Activated CD4-positive, alpha-beta T cell treated with anti-CD3 and anti-CD28 coated beads, Interleukin-2, Interleukin-6, amounts not matched to agents 100 ng/mL and 50 ng/mL, durations not matched to agents 16 hours and 8 hours (primary cell): ENCODE results near the gene TMEM132E.

Source experiments
- DNase-seq: peaks from one replicate; pipeline ENCODE4 v3.0.0-alpha.2; 2020

The TMEM132E gene

GRCh38 chr17:34637041-34637547, 57.7 kb downstream of the TMEM132E start:
- DNase-seq, result no peak

DNA sequence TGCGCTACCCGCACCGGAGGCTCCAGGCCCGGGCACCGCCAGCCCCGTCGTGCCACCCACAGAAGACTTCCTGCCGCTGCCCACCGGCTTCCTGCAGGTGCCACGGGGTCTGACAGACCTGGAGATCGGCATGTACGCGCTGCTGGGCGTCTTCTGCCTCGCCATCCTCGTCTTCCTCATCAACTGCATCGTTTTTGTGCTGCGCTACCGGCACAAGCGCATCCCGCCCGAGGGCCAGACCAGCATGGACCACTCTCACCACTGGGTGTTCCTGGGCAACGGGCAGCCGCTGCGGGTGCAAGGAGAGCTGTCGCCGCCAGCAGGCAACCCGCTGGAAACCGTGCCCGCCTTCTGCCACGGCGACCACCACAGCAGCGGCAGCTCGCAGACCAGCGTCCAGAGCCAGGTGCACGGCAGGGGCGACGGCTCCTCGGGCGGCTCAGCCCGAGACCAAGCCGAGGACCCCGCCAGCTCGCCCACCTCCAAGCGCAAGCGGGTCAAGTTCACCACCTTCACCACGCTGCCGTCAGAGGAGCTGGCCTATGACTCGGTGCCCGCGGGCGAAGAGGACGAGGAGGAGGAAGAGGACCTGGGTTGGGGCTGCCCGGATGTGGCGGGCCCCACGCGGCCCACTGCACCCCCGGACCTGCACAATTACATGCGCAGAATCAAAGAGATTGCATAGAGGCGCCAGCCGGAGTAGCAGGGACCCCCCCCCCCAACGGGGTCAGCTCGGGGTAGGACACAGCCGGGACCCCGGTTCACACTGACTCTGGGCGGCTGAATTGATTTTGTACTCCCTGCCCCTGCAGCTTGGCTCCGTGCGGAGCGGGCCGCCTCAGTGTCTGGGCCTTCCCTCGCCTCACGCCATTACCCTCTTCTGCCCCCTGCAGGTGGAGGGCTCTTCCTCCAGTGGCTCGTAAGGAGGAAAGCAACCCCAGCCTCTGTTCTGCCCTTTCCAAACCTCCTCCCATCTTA, 58.5 kb downstream of the TMEM132E start:
- DNase-seq, result peak; percentile 88

DNA sequence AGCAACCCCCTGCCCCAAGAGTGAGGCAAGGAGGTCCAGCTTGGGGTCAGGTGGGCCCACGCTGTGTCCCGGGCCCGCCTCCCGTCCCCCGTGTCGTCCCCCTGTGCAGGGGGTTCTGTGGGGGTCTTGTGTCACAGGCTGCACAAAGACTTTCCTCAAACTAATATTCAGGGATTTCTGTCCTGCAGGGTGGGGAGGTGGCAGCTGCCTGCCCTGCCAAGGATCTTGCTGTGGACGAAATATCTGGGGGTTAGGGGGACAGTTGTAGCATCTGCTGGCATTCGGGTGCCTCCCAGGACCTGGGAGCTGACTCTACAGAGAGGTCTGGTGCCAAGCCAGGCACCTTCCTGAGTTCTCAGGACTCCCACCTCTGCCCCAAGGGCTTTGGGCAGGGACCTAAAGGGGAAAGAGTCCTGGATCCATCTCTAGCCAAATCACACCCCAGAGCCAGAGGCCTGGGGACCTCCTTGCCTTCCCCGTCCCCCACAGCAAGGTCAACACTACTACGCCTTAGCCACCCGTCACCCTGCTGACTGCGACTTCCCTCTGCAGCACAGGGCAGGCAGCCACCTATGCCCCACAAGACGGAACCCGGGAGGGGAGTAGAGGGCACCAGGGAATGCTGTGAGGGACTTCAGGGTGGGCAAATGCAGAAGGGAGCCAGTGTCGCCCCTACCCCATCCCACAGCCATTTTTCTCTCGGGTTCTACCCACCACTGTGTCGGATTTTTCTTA, 59.3 kb downstream of the TMEM132E start:
- DNase-seq, result no peak

DNA sequence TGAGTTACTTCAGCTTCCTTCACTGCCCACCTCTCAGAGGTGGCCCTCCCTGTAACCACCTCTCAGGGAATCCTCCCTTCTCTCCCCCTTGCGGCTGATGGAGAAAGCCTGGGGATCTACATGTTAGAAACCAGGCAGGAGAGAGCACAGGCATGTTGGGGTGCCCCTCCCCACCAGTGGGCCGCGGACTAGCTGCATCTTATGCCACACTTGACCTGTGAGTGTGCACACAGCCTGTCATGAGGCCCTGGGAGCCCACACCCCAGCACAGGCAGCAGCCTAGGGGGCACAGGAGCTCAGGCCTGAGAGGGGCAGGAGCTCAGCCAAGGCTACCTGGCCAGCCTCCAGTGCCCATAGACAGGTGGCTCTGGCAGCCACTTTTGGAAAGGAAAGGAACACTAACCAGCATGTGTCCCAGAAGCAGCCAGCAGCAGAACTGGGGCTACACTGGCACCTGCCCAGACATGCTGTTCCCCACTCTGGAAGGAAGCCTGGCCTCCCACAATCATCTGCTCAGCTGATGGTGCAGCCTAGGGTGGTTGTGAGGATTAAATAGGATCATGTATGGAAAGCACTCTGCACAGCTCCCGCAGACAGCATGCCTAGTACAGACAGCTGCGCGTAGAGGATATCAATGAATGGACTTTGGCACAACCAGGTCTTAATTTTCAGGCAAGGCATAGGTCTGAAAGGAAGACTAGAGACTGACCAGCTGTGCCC, 60.5 kb downstream of the TMEM132E start:
- DNase-seq, result no peak

DNA sequence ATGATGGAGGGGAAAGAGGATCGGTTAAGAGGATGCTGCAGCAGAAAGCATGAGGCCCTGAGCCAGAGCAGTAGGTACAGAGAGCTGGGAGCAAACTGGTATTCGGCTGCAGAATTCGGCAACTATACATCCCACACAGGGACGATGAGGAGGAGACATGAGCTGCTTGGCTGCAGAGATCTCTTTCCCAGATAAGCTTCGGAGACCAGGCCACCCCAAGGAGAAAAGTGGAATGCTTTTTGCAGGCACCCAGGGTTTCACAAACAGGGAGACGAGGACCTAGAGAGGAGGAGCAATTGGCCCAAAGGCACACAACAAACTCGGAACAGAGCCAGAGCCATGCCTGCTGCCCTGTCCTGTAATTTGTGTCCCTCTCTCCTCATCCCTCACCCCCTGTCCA, 62.0 kb downstream of the TMEM132E start:
- no peak for DNase-seq

- DNase-seq, result no peak
Measured at GRCh38 chr17:34644941-34645550, 65.7 kb downstream of the TMEM132E start.

DNA sequence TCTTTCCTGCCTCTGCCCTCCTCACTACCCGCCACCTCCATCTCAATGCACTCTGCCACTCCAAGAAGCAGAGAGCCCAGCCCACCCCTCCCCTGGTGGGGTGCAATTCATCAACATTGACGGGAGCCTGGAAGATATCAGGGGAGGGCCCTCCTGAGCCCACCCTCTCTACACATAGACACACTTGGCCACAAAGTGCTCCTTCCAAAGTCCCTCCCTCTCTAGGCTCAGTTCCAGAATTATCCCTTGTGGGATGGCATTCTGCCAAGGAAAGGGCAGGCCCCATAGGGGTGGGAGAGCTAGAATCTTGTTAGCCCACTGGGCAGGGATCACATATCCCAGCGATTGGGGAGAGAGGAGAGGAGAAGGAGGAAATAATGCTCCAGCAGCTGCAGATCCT, 66.2 kb downstream of the TMEM132E start:
- DNase-seq, result no peak

DNA sequence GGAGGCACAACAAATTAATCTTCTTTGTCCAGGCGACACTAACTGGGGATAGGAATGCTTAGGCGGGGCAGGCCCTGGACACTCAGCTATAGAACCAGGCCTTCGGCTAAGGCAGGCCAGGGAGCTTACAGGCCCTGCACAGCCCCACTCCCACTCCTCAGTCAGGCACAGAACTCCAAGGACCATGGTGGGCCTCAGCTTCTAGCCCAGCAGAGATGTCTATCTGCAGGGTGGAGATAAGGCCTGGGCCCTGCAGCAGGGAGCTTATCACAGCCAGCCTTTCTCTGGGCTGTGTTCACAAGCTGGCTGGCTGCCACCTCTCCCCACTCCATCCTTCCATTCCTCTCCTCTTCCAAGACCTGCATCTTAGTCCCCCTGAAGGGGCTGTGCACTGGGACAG, 68.1 kb downstream of the TMEM132E start:
- DNase-seq, result no peak

GRCh38 chr17:34650051-34650750, 70.8 kb downstream of the TMEM132E start:
- DNase-seq, result no peak

DNA sequence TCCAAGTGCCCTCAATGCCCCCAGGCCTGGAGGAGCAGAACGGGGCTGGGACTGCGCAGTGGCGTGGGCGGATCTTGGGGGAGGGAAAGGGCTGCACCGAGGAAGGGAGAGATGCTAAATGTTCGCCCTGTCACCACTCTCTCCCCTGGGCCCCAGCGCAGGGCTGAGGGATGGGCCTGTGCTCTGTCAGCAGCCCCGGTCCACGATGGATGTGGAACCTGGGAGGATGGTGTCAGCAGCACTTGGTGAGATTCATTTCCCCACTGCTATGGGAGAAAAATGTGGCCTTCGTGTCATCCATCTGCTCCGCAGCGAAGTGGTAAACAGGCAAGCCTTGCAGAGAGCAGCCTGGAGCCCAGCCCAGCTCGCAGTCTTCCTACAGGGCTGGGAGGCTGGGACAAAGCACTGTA, 72.0 kb downstream of the TMEM132E start:
- DNase-seq, result no peak

- no peak for DNase-seq
Measured at GRCh38 chr17:34652021-34652555, 72.7 kb downstream of the TMEM132E start.

DNA sequence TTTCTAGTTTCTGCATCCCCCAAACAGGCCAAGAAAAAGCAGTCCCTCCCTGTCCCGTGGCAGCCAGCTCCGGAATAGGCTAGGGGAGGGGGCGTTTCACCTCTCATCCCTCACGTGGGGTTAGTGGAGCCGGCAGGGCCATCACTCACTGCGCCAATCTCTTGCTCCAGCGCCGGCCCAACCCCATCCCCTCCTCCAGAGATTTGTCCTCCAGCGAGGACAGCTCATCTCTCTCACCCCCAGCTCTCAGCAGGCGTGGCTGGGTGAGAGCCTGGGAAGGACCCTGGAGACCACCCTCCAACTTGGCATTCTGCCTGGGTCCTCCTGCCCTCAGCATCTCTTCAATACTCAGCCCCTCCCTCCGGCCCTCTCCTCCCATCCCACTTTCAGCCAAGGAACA, 74.1 kb downstream of the TMEM132E start:
- DNase-seq, result no peak

DNA sequence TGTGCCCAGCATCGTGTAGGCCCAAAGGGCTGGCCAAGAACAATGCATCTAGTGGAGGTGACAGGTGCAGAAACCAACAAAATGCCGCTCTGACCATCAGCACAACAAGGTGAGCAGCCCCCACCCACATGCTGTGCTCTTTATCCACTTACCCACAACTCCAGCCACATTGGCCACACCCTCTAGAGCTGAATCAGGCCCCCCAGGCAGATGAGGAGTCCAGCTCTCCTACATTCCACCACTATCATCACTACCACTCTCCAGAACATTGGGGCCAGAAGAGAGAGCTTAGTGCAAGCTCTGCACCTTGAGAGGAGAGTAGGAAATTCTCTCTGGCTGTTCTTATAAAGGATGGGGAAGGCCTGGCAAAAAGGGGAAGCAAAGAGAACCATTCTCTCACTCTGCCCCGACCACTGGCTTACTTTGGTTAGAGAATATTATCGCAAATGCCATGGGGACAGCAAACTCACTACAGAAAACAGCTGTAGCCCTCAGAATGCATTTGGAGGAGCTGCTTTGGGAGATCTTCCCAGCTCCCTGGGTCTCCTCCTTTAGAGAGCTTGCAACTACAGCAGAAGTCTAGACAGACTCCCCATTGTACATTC, 75.0 kb downstream of the TMEM132E start:
- no peak for DNase-seq

- no peak for DNase-seq
Measured at GRCh38 chr17:34654881-34655276, 75.5 kb downstream of the TMEM132E start.

GRCh38 chr17:34656801-34657200, 77.4 kb downstream of the TMEM132E start:
- no peak for DNase-seq

DNA sequence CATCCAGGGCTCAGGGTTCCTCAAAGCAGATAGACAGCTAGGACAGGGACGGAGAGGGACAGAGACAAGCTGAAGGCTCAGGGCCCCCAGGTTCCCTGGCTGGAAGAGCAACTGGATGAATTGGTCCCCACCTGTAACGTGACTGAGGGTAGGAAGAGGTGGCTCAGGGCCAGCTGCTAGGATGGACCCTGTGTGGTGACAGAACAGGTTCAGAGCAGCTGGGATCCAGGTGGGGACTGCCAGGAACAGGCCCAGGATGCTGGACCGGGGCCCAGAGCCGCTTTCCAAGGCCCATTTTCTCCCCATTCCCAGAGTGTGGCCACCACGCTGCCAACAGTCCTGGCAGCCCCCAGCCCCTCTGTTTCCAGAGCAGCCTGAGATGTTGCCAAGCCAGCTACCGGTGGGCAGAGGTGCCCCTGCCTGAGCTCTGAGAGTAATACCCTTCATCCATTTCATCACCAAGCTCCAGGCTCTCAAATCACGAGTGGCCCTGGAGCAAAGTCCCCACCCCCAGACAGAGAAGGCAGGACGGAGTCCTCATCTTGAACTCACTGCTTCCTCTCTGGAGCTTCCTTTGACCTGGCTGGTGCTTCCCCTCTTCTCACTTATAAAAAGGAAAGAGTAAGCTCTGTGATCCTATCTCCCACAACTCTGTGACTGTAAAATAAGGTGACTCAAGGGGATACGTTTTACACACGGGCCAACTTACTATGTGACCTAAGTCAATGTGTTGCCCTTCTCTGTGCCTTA, 79.6 kb downstream of the TMEM132E start:
- no peak for DNase-seq

GRCh38 chr17:34663714-34664113, 84.3 kb downstream of the TMEM132E start:
- DNase-seq, result no peak

DNA sequence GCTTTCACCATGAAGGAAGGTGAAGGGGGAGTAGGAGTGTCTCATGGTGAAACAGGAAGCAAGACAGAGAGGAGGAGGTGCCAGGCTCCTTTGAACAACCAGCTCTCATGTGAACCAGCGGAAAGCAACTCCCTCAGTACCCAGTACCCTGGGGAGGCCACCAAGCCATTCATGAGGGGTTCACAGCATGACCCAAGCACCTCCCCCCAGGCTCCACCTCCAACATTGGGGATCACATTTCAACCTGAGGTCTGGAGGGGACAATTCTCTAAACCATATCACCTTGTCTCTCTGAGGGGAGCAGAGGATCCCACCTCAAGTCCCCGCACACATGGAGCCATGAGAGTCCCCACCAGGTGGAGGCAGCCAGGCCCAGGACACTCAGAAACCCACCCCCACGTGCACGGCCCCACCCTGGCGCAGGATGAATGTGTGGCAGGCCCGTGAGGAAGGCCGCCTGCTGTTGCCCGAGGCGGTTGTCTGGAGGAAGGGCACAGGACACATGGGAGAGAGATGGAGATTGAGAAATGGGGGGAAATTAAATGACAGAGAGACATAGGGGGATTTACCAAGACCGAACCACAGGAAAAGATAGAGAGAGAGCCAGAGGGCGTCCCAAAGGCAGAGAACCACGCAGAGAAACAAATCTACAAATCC, 85.9 kb downstream of the TMEM132E start:
- DNase-seq, result no peak

DNA sequence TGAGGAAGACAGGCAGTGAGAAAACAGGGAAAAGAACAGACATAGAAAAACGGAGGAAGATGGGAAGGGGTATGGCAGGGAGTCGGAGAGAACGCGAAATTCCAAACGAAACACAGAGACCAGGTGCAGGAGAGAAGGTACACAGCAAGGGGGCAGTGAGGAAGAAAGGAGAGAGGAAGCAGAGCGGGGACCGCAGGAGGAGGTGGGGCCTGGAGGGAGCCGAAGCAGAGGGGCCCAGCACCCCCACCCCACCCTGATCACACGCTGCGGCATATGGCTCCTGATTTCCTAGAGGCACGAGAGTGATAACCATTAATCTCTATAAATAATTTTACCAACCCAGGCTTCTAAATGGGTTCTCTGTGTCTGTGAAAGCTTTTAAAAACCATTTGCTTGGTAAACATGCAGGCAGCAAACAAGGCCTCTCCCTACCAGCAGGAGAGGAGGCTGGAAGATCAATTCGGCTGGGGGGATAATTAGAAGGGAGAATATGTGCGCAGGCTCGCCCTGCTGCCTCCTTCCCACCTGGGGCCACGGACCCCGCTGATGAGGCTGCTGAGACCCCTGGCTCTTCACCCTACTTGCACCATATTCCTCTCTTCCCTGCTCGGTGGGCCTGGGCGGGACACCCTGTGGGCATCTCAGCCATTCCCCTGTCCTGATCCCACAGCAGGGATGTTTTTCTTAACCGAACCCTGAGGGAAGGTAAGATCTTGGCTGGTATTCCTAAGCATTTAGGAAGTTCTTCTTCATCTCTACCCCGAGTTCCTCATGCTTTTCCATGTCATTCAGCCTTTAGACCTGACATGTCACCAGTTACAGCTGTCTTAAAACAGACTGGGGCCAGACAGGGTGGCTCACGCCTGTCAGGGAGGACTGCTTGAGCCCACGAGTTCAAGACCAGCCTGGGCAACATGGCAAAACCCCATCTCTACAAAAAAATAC, 86.7 kb downstream of the TMEM132E start:
- DNase-seq, result no peak
